ENCODE results near the gene ELL2.

- TF ChIP-seq CTCF (IDR thresholded peaks at IDR 0.05 in 2 of 3, conservative IDR thresholded peaks at IDR 0.05 in 1 of 3; ENCODE audit: insufficient read depth in 2 of 3, low read depth in 1 of 3, low read length in 3 of 3) (no peak), CTCFL (IDR thresholded peaks at IDR 0.05; ENCODE audit: borderline replicate concordance, insufficient read depth, low read depth, low read length, poor library complexity, severe bottlenecking) (no peak), KAT2B (IDR thresholded peaks at IDR 0.05; ENCODE audit: low read depth, low read length) (no peak), POLR2AphosphoS5 (IDR thresholded peaks at IDR 0.05; ENCODE audit: control insufficient read depth, insufficient read depth, low read depth, low read length) (no peak), ZBTB11 (CRISPR knock-in tag; IDR thresholded peaks at IDR 0.05) (no peak), POLR2A (conservative IDR thresholded peaks at IDR 0.05) (no peak)
Observed at GRCh38 chr5:95895771-95896170, 65.9 kb downstream of the ELL2 start.

Measured in K562 (cell line).